Choroid plexus epithelial cell (primary cell): Measurements from ENCODE around the gene ZNF208.
"Not testable (repeated sequence)": the region's sequence is repeated elsewhere in the genome, so short reads cannot be mapped to it uniquely, and the experiment has no call there.

Experiments used
- DNase-seq: peaks from one replicate; pipeline ENCODE4 v3.0.0-alpha.2; 2010; ENCODE audit warnings: low read depth
- H3K4me3 ChIP-seq: 2 replicates; pipeline ENCODE4 v1.5.1; 2011; ENCODE audit warnings: low read depth, mild to moderate bottlenecking, control low read depth, low read length, moderate library complexity
- TF ChIP-seq, protein P1 (sequence below): conservative IDR thresholded peaks from 2 replicates; pipeline ENCODE4 v1.5.1; 2011; ENCODE audit warnings: low read depth, mild to moderate bottlenecking, control low read depth, inconsistent platforms, low read length, moderate library complexity

ZNF208 gene

GRCh38 chr19:22010437-22011143, at the start of gene ZNF208:
ZNF208 (minus strand) TSS chr19:22010943; CDS start chr19:22010794, 149 bp downstream.
- DNase-seq, H3K4me3 ChIP-seq: not testable (repeated sequence)

GRCh38 chr19:22052644-22053013, 41.9 kb upstream of the ZNF208 start:
- H3K4me3 ChIP-seq = peak overlapping the region; percentile 63
- DNase-seq = peak; percentile 5
- TF ChIP-seq, protein P1, sequence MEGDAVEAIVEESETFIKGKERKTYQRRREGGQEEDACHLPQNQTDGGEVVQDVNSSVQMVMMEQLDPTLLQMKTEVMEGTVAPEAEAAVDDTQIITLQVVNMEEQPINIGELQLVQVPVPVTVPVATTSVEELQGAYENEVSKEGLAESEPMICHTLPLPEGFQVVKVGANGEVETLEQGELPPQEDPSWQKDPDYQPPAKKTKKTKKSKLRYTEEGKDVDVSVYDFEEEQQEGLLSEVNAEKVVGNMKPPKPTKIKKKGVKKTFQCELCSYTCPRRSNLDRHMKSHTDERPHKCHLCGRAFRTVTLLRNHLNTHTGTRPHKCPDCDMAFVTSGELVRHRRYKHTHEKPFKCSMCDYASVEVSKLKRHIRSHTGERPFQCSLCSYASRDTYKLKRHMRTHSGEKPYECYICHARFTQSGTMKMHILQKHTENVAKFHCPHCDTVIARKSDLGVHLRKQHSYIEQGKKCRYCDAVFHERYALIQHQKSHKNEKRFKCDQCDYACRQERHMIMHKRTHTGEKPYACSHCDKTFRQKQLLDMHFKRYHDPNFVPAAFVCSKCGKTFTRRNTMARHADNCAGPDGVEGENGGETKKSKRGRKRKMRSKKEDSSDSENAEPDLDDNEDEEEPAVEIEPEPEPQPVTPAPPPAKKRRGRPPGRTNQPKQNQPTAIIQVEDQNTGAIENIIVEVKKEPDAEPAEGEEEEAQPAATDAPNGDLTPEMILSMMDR = no peak

DNA sequence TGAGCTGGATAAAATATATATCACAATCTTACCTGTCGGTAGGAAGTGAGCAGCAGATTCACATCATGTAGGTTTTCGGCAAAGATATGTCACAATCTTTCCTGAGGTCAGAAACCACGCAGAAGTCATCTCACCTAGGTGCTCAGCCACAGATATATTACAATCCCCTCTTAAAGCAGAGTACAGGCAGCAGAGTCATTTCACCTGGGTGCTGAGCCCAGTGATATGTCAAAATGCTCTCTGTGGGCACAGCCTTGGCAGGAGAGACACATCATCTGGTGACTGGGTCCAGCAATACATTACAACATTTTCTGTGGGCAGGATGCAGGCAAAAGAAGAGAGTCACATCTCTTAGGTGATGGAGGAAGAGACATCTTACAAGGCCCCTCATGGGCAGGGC, 30.4 kb upstream of the ZNF208 start:
- not testable (repeated sequence) for H3K4me3 ChIP-seq, DNase-seq

- TF ChIP-seq, protein P1 = no peak
- H3K4me3 ChIP-seq = no peak overlapping the region
- no peak for DNase-seq
Observed at GRCh38 chr19:22030680-22031079, 19.9 kb upstream of the ZNF208 start.

GRCh38 chr19:22026687-22027086, 15.9 kb upstream of the ZNF208 start:
- H3K4me3 ChIP-seq = no peak overlapping the region
- TF ChIP-seq, protein P1 = no peak
- DNase-seq = no peak

- DNase-seq, H3K4me3 ChIP-seq: not testable (repeated sequence)
Observed at GRCh38 chr19:22025539-22025938, 14.8 kb upstream of the ZNF208 start.

DNA sequence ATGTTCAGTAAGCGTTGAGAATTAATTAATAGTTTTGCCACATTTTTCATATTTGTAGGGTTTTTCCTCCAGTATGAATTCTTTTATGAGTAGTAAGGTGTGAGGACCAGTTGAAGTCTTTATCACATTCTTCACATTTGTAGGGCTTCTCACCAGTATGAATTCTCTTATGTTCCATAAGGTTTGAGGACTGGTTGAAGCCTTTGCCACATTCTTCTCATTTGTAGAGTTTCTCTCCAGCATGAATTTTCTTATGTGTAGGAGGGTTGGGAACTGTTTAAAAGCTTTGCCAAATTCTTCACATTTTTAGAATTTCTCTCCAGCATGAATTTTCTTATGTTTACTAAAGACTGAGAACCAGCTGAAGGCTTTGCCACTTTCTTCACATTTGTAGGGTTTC, 40.3 kb downstream of the ZNF208 start:
- TF ChIP-seq, protein P1 = no peak
- H3K4me3 ChIP-seq = no peak overlapping the region
- DNase-seq = no peak

- peak; percentile 14 for DNase-seq
- TF ChIP-seq, protein P1 = no peak
- H3K4me3 ChIP-seq = no peak overlapping the region
Observed at GRCh38 chr19:21947775-21948174, 63.0 kb downstream of the ZNF208 start.
